GM21576 (cell line): ENCODE measurements around the gene AP5S1.
"Not testable (repeated sequence)": the region's sequence is repeated elsewhere in the genome, so short reads cannot be mapped to it uniquely, and the experiment has no call there.

Experiments
- ATAC-seq: cut with Tn5 transposase; IDR thresholded peaks from one replicate; pipeline ENCODE4 v1.9.1; 2021; ENCODE audit warnings: mild to moderate bottlenecking, moderate library complexity; ENCODE audit not compliant: unreplicated experiment

The AP5S1 gene

DNA sequence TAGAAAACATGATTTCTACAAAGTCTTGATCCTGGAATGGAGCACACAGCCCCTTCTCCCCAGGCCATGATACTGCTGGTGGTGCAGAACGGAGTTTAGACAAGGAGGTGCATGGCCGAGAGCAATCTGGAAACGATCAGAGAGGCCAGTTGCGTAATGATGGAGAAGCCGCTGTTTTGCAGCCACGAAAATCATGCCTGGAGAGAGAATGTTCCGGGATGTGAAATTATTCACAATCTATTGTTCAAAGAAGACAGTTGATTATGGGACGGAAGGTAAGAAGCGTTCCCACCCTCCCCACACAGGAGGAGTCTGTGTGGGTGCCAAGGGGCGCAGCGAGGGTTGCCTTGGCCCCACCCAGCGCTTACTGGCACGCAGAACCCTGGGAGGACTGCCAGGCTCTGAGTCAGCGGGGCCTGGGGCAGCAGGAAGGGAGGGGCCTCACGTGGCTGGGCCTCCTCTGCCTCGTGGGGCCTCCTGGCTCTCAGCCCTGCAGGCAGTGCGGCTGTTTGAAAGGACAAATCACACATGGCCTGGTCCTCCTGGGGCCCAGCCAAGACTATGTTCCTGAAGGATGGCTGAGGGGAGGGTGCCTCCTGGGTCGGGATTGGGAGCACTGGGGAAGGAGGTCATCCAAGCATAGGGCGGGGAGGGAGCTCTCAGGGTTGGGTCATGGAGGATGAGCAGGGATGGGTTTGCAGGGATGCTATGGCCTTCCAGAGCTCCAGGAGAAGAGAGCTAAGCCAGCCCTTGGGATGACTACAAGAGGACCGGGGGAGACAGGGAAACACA is 8.7 kb upstream of the AP5S1 start:
- no peak for ATAC-seq

GRCh38 chr20:3812259-3812681 is 8.1 kb upstream of the AP5S1 start:
- ATAC-seq = no peak

- no peak for ATAC-seq
Observed at GRCh38 chr20:3812975-3813847, 7.1 kb upstream of the AP5S1 start.

GRCh38 chr20:3813848-3814581 is 6.3 kb upstream of the AP5S1 start:
- ATAC-seq = no peak

- no peak for ATAC-seq
Observed at GRCh38 chr20:3814928-3815495, 5.3 kb upstream of the AP5S1 start.

- ATAC-seq = no peak
Observed at GRCh38 chr20:3815703-3816315, 4.5 kb upstream of the AP5S1 start.

- no peak for ATAC-seq
Observed at GRCh38 chr20:3818155-3819151, 1.9 kb upstream of the AP5S1 start.

- no peak for ATAC-seq
Observed at GRCh38 chr20:3819411-3820047, 818 bp upstream of the AP5S1 start.

DNA sequence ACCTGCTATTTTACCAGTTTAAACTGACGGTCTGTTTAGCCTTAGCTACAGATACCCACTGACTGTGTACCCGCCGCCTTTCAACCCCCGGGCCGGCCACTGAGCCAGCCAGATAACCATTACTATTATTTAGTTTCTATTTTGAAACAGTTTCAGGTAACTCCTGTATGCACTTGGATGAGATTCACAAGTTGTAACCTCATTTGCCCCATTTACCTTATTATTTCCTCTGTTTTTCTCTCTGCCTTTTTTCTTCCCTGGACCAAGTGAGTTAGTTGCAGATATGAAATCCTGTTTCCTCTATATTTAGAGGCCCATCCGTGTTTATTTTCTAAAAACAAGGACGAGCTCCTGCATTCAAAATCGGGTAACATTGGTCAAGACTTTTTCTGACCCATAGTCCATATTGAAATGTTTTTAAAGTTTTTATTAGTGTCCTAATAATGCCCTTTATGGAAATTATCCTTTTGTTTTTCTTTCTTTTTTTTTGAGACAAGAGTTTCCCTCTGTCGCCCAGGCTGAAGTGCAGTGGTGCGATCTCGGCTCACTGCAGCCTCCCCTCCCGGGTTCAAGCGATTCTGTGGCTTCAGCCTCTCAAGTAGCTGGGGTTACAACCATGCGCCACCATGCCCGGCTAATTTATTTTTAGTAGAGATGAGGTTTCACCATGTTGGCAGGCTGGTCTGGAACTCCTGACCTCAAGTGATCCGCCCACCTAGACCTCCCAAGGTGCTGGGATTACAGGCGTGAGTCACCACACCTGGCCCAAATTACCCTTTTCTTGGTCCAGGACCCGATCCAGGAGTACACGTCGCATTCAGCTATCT is 767 bp downstream of the AP5S1 start:
- ATAC-seq = no peak

- ATAC-seq = no peak
Observed at GRCh38 chr20:3821996-3822395, 1.6 kb downstream of the AP5S1 start.

- no peak for ATAC-seq
Observed at GRCh38 chr20:3823881-3824280, 3.5 kb downstream of the AP5S1 start.

DNA sequence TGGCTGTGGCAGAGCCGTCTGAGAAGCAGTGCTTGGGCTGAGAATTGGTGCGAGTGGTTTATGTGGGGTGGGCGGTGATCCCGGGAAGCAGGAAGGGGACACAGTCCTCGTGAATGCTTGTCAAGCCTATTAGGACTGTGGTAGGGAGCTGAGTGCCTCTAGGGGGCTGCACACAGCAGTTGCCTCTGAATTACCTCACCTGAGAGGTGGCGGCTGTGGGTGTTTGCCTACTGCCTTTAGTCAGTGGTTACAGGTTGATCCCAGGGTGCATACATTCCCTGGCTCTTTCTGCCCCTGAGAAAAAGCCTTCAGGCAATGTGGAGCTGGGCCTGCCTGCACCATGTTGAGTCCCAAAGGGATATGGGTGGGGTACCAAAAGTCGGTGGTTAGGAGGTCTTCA is 5.2 kb downstream of the AP5S1 start:
- ATAC-seq = no peak

GRCh38 chr20:3826420-3826819 is 6.1 kb downstream of the AP5S1 start:
- ATAC-seq = no peak

GRCh38 chr20:3828798-3829197 is 8.5 kb downstream of the AP5S1 start:
- no peak for ATAC-seq

DNA sequence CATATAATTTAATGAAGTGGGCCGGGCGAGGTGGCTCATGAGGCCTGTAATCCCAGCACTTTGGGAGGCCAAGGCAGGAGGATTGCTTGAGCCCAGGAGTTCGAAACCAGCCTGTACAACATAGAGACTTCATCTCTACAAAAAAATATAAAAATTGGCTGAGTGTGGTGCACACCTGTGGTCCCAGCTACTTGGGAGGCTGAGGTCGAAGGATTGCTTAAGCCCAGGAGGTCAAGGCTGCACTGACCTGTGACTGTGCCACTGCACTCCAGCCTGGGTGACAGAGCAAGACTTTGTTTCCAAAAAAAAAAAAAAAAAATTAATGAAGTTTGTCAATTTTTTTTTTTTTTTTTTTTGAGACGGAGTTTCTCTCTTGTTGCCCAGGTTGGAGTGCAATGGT is 9.5 kb downstream of the AP5S1 start:
- not testable (repeated sequence) for ATAC-seq

- no peak for ATAC-seq
Observed at GRCh38 chr20:3836132-3836531, 15.8 kb downstream of the AP5S1 start.

- no peak for ATAC-seq
Observed at GRCh38 chr20:3839328-3839727, 19.0 kb downstream of the AP5S1 start.

GRCh38 chr20:3840201-3840600 is 19.9 kb downstream of the AP5S1 start:
- not testable (repeated sequence) for ATAC-seq
